ENCODE results near the gene KIAA0513.

DNA sequence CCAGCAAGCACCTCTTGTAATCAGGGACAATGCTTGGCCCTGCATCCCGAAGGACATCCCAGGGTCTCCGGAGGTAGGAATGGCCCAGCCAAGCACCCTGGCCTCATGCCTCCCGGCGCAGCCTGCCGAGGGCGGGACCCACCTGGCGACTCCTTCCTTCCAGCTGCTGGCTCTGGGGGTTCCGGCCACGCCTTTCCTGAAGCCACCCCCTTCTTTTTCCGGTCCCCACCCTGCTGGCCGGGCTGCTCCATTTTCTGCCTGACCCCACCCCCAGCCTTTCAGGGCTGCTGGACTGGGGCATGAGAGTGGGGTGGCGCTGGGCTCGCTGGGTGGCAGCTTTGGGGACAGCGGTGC is 107.2 kb downstream of the KIAA0513 start:
- TF ChIP-seq POLR2AphosphoS5 (IDR thresholded peaks at IDR 0.05; ENCODE audit: low read depth) = no peak
- TF ChIP-seq, protein P1, sequence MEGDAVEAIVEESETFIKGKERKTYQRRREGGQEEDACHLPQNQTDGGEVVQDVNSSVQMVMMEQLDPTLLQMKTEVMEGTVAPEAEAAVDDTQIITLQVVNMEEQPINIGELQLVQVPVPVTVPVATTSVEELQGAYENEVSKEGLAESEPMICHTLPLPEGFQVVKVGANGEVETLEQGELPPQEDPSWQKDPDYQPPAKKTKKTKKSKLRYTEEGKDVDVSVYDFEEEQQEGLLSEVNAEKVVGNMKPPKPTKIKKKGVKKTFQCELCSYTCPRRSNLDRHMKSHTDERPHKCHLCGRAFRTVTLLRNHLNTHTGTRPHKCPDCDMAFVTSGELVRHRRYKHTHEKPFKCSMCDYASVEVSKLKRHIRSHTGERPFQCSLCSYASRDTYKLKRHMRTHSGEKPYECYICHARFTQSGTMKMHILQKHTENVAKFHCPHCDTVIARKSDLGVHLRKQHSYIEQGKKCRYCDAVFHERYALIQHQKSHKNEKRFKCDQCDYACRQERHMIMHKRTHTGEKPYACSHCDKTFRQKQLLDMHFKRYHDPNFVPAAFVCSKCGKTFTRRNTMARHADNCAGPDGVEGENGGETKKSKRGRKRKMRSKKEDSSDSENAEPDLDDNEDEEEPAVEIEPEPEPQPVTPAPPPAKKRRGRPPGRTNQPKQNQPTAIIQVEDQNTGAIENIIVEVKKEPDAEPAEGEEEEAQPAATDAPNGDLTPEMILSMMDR (IDR thresholded peaks at IDR 0.05; ENCODE audit: insufficient read depth, low read length) = no peak
- TF ChIP-seq GABPA (IDR thresholded peaks at IDR 0.05; ENCODE audit: low read depth) = no peak
- TF ChIP-seq, protein P2, sequence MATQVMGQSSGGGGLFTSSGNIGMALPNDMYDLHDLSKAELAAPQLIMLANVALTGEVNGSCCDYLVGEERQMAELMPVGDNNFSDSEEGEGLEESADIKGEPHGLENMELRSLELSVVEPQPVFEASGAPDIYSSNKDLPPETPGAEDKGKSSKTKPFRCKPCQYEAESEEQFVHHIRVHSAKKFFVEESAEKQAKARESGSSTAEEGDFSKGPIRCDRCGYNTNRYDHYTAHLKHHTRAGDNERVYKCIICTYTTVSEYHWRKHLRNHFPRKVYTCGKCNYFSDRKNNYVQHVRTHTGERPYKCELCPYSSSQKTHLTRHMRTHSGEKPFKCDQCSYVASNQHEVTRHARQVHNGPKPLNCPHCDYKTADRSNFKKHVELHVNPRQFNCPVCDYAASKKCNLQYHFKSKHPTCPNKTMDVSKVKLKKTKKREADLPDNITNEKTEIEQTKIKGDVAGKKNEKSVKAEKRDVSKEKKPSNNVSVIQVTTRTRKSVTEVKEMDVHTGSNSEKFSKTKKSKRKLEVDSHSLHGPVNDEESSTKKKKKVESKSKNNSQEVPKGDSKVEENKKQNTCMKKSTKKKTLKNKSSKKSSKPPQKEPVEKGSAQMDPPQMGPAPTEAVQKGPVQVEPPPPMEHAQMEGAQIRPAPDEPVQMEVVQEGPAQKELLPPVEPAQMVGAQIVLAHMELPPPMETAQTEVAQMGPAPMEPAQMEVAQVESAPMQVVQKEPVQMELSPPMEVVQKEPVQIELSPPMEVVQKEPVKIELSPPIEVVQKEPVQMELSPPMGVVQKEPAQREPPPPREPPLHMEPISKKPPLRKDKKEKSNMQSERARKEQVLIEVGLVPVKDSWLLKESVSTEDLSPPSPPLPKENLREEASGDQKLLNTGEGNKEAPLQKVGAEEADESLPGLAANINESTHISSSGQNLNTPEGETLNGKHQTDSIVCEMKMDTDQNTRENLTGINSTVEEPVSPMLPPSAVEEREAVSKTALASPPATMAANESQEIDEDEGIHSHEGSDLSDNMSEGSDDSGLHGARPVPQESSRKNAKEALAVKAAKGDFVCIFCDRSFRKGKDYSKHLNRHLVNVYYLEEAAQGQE (IDR thresholded peaks at IDR 0.05; ENCODE audit: insufficient replicate concordance, low read depth) = no peak
- TF ChIP-seq SPI1 (IDR thresholded peaks at IDR 0.05; ENCODE audit: borderline replicate concordance, low read depth) = no peak
